ENCODE measurements around the gene GRIK2.

- TF ChIP-seq, protein P1, sequence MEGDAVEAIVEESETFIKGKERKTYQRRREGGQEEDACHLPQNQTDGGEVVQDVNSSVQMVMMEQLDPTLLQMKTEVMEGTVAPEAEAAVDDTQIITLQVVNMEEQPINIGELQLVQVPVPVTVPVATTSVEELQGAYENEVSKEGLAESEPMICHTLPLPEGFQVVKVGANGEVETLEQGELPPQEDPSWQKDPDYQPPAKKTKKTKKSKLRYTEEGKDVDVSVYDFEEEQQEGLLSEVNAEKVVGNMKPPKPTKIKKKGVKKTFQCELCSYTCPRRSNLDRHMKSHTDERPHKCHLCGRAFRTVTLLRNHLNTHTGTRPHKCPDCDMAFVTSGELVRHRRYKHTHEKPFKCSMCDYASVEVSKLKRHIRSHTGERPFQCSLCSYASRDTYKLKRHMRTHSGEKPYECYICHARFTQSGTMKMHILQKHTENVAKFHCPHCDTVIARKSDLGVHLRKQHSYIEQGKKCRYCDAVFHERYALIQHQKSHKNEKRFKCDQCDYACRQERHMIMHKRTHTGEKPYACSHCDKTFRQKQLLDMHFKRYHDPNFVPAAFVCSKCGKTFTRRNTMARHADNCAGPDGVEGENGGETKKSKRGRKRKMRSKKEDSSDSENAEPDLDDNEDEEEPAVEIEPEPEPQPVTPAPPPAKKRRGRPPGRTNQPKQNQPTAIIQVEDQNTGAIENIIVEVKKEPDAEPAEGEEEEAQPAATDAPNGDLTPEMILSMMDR (IDR thresholded peaks at IDR 0.05): no peak
- TF ChIP-seq POLR2A (IDR thresholded peaks at IDR 0.05) (no peak), EP300 (IDR thresholded peaks at IDR 0.05) (no peak)
Measured at GRCh38 chr6:101595276-101595675, 201.8 kb downstream of the GRIK2 start.

Data from tibial nerve (tissue), 4 donors.